A549 (cell line): ENCODE results near the gene PRPF8. TPM values are rescaled to one million over a fixed set of nuclear protein-coding genes. Genes with fewer than 3 reads are reported as not detected.
"Not testable (repeated sequence)": the region's sequence is repeated elsewhere in the genome, so short reads cannot be mapped to it uniquely, and the experiment has no call there.

Experiments used
- ATAC-seq, 2 experiments: fragments of 200-7000 bp in 1 of 2; fragments of >200 bp in 1 of 2; cut with Nextera tagmentation in 1 of 2; cut with Tn5 transposase in 1 of 2; 3 replicates each; pipeline versions ENCODE4 v1.8.0 to v1.9.1; 2018 to 2020; ENCODE audit warnings: mild to moderate bottlenecking in 1 of 2, moderate library complexity in 1 of 2
- CTCF ChIA-PET: fragments of 300-600 bp; sonication (Branson Sonifier 250); formaldehyde crosslinking; extraction: SDS; loops from one replicate; lab custom pipeline; 2021; ENCODE audit warnings: antibody characterized with exemption, inconsistent platforms; lab: Yijun Ruan, JAX
- POLR2A ChIA-PET: fragments of 350-600 bp; formaldehyde crosslinking; extraction: SDS; loops from one replicate; lab custom pipeline; 2021; ENCODE audit warnings: antibody characterized with exemption, inconsistent platforms; lab: Yijun Ruan, JAX
- DNase-seq, 2 experiments: peaks; one replicate each; pipeline versions ENCODE4 v3.0.0 to v3.0.0-alpha.2; 2011 to 2016; ENCODE audit warnings: low read depth in 1 of 2, low spot score in 1 of 2
- FAIRE-seq: peaks from 2 replicates; lab custom pipeline; 2011; peaks lifted over from hg19 to GRCh38; lab: Jason Lieb, UNC
- H3K27ac ChIP-seq, 2 experiments: fragments of >200 bp; sonication (Bioruptor Twin); formaldehyde crosslinking; 3 replicates each; pipeline ENCODE4 v1.5.1; 2016 to 2017
- H3K4me1 ChIP-seq: fragments of >200 bp; sonication (Bioruptor Twin); formaldehyde crosslinking; 3 replicates; pipeline ENCODE4 v1.6.1; 2016
- H3K4me2 ChIP-seq: fragments of >200 bp; sonication (Bioruptor Twin); formaldehyde crosslinking; 3 replicates; pipeline ENCODE4 v1.6.1; 2016
- H3K4me3 ChIP-seq: fragments of >200 bp; sonication (Bioruptor Twin); formaldehyde crosslinking; 3 replicates; pipeline ENCODE4 v1.5.1; 2016
- H3K9me3 ChIP-seq: fragments of >200 bp; sonication (Bioruptor Twin); formaldehyde crosslinking; 3 replicates; pipeline ENCODE4 v1.6.1; 2016
- CBX2 ChIP-seq: fragments of 200-600 bp; sonication (generic); IDR thresholded peaks from 2 replicates; pipeline ENCODE4 v1.6.1; 2016; ENCODE audit warnings: low read depth, mild to moderate bottlenecking, borderline replicate concordance
- CBX8 ChIP-seq: fragments of 200-600 bp; sonication (generic); IDR thresholded peaks from 2 replicates; pipeline ENCODE4 v1.6.1; 2016
- CHD4 ChIP-seq: fragments of 200-600 bp; sonication (generic); IDR thresholded peaks from 2 replicates; pipeline ENCODE4 v1.6.1; 2016; ENCODE audit warnings: antibody characterized with exemption, mild to moderate bottlenecking, borderline replicate concordance
- FOSB ChIP-seq: fragments of 250-450 bp; sonication (Bioruptor Pico); IDR thresholded peaks from 2 replicates; pipeline ENCODE4 v1.5.0; 2020; ENCODE audit warnings: mild to moderate bottlenecking, moderate library complexity
- GATA3 ChIP-seq: IDR thresholded peaks from 2 replicates; pipeline ENCODE4 v1.6.1; 2012; ENCODE audit warnings: borderline replicate concordance
- HDAC2 ChIP-seq: fragments of 200-600 bp; sonication (generic); IDR thresholded peaks from 2 replicates; pipeline ENCODE4 v1.6.1; 2016
- MYC ChIP-seq: IDR thresholded peaks from 2 replicates; pipeline ENCODE4 v1.6.1; 2012; ENCODE audit warnings: mild to moderate bottlenecking, inconsistent platforms, low read length, improper control_type of control experiment, borderline replicate concordance
- NFE2L2 ChIP-seq: fragments of 150-350 bp; conservative IDR thresholded peaks from 2 replicates; pipeline ENCODE4 v1.6.1; 2014; ENCODE audit warnings: low read length
- NR3C1 ChIP-seq: fragments of >200 bp; sonication (Bioruptor Twin); formaldehyde crosslinking; IDR thresholded peaks from 3 replicates; pipeline ENCODE4 v1.6.1; 2017
- POLR2AphosphoS2 ChIP-seq: conservative IDR thresholded peaks from 2 replicates; pipeline ENCODE4 v1.6.1; 2012; ENCODE audit warnings: low read length, improper control_type of control experiment, inconsistent platforms
- RCOR1 ChIP-seq: fragments of 150-350 bp; IDR thresholded peaks from 2 replicates; pipeline ENCODE4 v1.6.1; 2014; ENCODE audit warnings: antibody characterized with exemption, low read length, low read depth
- RNF2 ChIP-seq: fragments of 200-600 bp; sonication (generic); IDR thresholded peaks from 2 replicates; pipeline ENCODE4 v1.6.1; 2016; ENCODE audit warnings: low read depth, mild to moderate bottlenecking, antibody characterized with exemption, moderate library complexity, borderline replicate concordance
- SMC3 ChIP-seq: fragments of >200 bp; sonication (Bioruptor Twin); formaldehyde crosslinking; IDR thresholded peaks from 3 replicates; pipeline ENCODE4 v1.6.1; 2018; ENCODE audit warnings: inconsistent platforms
- SREBF2 ChIP-seq: fragments of 450-650 bp; IDR thresholded peaks from 2 replicates; pipeline ENCODE4 v1.6.1; 2014; ENCODE audit warnings: mild to moderate bottlenecking, moderate library complexity
- ZC3H11A ChIP-seq: fragments of 450-650 bp; IDR thresholded peaks from 2 replicates; pipeline ENCODE4 v1.6.1; 2014; ENCODE audit warnings: antibody characterized with exemption, mild to moderate bottlenecking
- WGBS: methylation state at CpG from one replicate; pipeline ENCODE4 v1.1.6; 2017; ENCODE audit errors: missing lambda C conversion rate; 5-methylcytosine and 5-hydroxymethylcytosine counted together
- polyA plus RNA-seq, 4 experiments: library from polyadenylated mRNA; depleted of rRNA in 3 of 4; stranded (reverse); fragments of >200 nt; fragmentation: RNase III in 1 of 4; extraction: RNeasy Plus Mini Kit Qiagen cat#74134 plus additional on column Dnase treatment in 1 of 4; gene quantifications; 2 replicates in 3 of 4; 3 replicates in 1 of 4; pipeline ENCODE4 v1.2.3, GENCODE V29; 2011 to 2017
- TF ChIP-seq, protein P1 (sequence below): fragments of >200 bp; sonication (Bioruptor Twin); formaldehyde crosslinking; IDR thresholded peaks from 3 replicates; pipeline ENCODE4 v1.5.1; 2016
- TF ChIP-seq, protein P2 (sequence below): fragments of 250-450 bp; sonication (Bioruptor Pico); IDR thresholded peaks from 2 replicates; pipeline ENCODE4 v1.5.0; 2021; ENCODE audit warnings: mild to moderate bottlenecking, moderate library complexity, borderline replicate concordance
- TF ChIP-seq, protein P3 (sequence below): fragments of 250-450 bp; sonication (Bioruptor Pico); IDR thresholded peaks from 2 replicates; pipeline ENCODE4 v1.5.0; 2020; ENCODE audit warnings: low read depth, mild to moderate bottlenecking, moderate library complexity
- TF ChIP-seq, protein P4 (sequence below): IDR thresholded peaks from 2 replicates; pipeline ENCODE4 v1.6.1; 2012; ENCODE audit warnings: low read depth, borderline replicate concordance

Gene PRPF8
- polyA plus RNA-seq, 2 of the 4 experiments (the other 2 are of a cell fraction) = 234 to 263 TPM

DNA sequence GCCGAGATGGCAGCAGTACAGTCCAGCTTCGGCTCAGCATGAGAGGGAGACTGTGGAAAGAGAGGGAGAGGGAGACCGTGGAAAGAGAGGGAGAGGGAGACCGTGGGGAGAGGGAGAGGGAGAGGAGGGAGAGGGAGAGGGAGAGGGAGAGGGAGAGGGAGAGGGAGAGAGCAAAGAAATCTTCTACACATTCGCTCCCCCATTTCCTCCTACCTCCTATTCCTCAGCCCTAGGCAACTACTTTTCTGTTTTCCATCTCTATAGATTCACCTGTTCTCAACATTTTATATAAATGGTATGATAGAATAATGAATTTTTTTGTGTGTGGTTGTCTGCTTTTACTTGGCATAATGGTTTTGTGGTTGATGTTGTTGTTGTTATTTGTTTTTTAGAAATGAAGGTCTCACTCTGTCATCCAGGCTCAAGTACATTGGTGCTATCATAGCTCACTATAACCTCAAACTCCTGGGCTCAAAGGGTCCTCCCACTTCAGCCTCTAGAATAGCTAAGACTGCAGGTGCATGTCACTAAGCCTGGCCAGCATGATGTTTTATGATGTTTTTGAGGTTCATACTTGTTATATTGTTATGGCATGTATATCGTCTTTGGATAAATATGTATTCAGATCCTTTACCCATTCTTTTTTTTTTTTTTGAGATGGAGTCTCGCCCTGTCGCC, 6.0 kb upstream of the PRPF8 start:
- ATAC-seq (peak; percentile 70 to 71; a peak in 5 of 6 replicates), FAIRE-seq (no peak), DNase-seq (no peak)
- H3K4me2 ChIP-seq = no peak overlapping the region
- TF ChIP-seq CBX2 (no peak), GATA3 (no peak), MYC (no peak), POLR2AphosphoS2 (no peak), RCOR1 (no peak), SREBF2 (no peak), NR3C1 (no peak), CBX8 (no peak), HDAC2 (no peak), SMC3 (no peak), FOSB (CRISPR knock-in tag) (no peak), CHD4 (no peak), RNF2 (no peak), ZC3H11A (no peak), NFE2L2 (no peak)
- TF ChIP-seq, protein P1, sequence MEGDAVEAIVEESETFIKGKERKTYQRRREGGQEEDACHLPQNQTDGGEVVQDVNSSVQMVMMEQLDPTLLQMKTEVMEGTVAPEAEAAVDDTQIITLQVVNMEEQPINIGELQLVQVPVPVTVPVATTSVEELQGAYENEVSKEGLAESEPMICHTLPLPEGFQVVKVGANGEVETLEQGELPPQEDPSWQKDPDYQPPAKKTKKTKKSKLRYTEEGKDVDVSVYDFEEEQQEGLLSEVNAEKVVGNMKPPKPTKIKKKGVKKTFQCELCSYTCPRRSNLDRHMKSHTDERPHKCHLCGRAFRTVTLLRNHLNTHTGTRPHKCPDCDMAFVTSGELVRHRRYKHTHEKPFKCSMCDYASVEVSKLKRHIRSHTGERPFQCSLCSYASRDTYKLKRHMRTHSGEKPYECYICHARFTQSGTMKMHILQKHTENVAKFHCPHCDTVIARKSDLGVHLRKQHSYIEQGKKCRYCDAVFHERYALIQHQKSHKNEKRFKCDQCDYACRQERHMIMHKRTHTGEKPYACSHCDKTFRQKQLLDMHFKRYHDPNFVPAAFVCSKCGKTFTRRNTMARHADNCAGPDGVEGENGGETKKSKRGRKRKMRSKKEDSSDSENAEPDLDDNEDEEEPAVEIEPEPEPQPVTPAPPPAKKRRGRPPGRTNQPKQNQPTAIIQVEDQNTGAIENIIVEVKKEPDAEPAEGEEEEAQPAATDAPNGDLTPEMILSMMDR = no peak
- TF ChIP-seq, protein P2, sequence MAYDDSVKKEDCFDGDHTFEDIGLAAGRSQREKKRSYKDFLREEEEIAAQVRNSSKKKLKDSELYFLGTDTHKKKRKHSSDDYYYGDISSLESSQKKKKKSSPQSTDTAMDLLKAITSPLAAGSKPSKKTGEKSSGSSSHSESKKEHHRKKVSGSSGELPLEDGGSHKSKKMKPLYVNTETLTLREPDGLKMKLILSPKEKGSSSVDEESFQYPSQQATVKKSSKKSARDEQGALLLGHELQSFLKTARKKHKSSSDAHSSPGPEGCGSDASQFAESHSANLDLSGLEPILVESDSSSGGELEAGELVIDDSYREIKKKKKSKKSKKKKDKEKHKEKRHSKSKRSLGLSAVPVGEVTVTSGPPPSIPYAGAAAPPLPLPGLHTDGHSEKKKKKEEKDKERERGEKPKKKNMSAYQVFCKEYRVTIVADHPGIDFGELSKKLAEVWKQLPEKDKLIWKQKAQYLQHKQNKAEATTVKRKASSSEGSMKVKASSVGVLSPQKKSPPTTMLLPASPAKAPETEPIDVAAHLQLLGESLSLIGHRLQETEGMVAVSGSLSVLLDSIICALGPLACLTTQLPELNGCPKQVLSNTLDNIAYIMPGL (CRISPR knock-in tag) = no peak
- TF ChIP-seq, protein P3, sequence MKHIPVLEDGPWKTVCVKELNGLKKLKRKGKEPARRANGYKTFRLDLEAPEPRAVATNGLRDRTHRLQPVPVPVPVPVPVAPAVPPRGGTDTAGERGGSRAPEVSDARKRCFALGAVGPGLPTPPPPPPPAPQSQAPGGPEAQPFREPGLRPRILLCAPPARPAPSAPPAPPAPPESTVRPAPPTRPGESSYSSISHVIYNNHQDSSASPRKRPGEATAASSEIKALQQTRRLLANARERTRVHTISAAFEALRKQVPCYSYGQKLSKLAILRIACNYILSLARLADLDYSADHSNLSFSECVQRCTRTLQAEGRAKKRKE (CRISPR knock-in tag) = no peak
- TF ChIP-seq, protein P4, sequence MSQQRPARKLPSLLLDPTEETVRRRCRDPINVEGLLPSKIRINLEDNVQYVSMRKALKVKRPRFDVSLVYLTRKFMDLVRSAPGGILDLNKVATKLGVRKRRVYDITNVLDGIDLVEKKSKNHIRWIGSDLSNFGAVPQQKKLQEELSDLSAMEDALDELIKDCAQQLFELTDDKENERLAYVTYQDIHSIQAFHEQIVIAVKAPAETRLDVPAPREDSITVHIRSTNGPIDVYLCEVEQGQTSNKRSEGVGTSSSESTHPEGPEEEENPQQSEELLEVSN = no peak
- H3K4me1 ChIP-seq = no peaks in the 10 kb centered on the region; the same call in 2 of the 3 replicates
- ChIA-PET CTCF (interaction anchor here (0.9 to 1.9 kb wide), 3 partner anchors 14 to 26 kb away, joined by 3 to 7 read pairs (median 6); no protein-coding TSS in a partner anchor), POLR2A (interaction anchor here (0.7 kb wide), 1 partner anchor 646 kb away, joined by 16 read pairs; no protein-coding TSS in a partner anchor)
- H3K27ac ChIP-seq = no peak overlapping the region
- no peaks in the 10 kb centered on the region for H3K9me3 ChIP-seq
- WGBS = 65% methylated on average over 8 of the region's 8 CpGs
- no peak overlapping the region for H3K4me3 ChIP-seq

DNA sequence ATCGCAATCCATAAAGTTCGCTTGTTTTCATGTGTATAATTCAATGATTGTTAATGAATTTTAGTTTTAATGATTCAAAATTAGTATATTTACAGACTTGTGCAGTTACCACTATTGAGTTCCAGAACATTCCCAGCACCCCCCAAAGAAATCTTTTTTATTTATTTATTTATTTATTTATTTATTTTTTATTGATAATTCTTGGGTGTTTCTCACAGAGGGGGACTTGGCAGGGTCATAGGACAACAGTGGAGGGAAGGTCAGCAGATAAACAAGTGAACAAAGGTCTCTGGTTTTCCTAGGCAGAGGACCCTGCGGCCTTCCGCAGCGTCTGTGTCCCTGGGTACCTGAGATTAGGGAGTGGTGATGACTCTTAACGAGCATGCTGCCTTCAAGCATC, 3.7 kb upstream of the PRPF8 start:
- H3K27ac ChIP-seq, H3K4me3 ChIP-seq, FAIRE-seq, POLR2A ChIA-PET, CTCF ChIA-PET, H3K4me2 ChIP-seq, H3K9me3 ChIP-seq, DNase-seq, ATAC-seq, H3K4me1 ChIP-seq: not testable (repeated sequence)
- WGBS = 68% methylated on average over 6 of the region's 6 CpGs
- TF ChIP-seq ZC3H11A = peak; percentile 59
